IPS-20b (cell line): ENCODE results near the gene RPS16.
A peak's percentile ranks its signal among the peaks of the same experiment; 100 is the strongest.

ENCODE experiments used
- H3K27ac ChIP-seq: one replicate; pipeline ENCODE4 v1.5.1; 2013; ENCODE audit warnings: low read length
- H3K27me3 ChIP-seq: 2 replicates; pipeline ENCODE4 v1.6.1; 2013; ENCODE audit warnings: mild to moderate bottlenecking, low read length, inconsistent platforms; ENCODE audit not compliant: insufficient read depth
- H3K36me3 ChIP-seq: 2 replicates; pipeline ENCODE4 v1.6.1; 2013; ENCODE audit warnings: low read depth, mild to moderate bottlenecking, inconsistent platforms, low read length, moderate library complexity; ENCODE audit not compliant: insufficient read depth
- H3K4me1 ChIP-seq: 2 replicates; pipeline ENCODE4 v1.6.1; 2013; ENCODE audit warnings: mild to moderate bottlenecking, control low read depth, inconsistent platforms, low read length, moderate library complexity; ENCODE audit not compliant: insufficient read depth
- H3K4me3 ChIP-seq: 2 replicates; pipeline ENCODE4 v1.5.1; 2013; ENCODE audit warnings: mild to moderate bottlenecking, low read length, inconsistent platforms
- H3K9ac ChIP-seq: 2 replicates; pipeline ENCODE4 v1.6.1; 2013; ENCODE audit warnings: low read depth, mild to moderate bottlenecking, inconsistent platforms, low read length, moderate library complexity
- H3K9me3 ChIP-seq: 2 replicates; pipeline ENCODE4 v1.6.1; 2013; ENCODE audit warnings: mild to moderate bottlenecking, low read depth, low read length, inconsistent platforms; ENCODE audit not compliant: insufficient read depth

Gene RPS16

DNA sequence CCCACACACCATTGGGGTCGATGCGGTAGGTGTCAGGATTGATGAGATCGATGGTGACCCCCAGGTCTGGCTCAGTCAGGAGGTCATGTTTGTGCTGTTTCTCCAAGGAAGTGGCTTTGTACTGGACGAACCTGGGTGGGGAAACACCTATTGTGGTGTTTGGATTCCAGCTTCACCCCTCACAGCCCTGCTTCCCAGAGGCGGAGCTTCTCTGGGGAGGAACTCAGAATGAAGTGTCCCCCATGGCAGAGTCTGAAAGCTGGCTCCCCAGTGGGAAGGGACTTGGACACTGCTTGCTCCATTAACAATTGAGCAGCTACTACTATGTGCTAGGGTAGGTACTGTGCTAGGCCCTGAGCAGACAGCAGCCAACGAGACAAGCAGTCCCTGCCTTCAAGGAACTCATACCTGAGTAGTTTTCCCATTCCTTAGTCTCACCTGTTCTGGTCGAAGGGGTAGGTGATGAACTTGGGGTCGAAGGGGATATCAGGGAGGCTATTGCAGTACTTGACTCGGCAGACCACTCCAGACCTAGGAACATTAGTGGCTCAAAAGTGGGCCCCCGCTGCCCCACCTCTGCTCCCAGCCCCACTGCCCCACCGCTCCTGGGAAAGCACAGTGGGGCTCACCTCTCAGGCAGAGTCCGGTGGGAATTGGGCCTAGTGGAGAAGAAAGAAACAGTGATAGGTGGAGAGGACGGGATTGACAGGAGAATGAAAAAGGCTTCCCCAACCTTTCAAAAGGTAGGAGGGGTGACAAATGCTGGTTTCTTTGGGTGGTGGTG, 45.9 kb downstream of the RPS16 start:
- Histone ChIP-seq H3K27ac (peak overlapping the region; percentile 54), H3K36me3 (peaks cover 66% of the 10 kb centered on the region)

DNA sequence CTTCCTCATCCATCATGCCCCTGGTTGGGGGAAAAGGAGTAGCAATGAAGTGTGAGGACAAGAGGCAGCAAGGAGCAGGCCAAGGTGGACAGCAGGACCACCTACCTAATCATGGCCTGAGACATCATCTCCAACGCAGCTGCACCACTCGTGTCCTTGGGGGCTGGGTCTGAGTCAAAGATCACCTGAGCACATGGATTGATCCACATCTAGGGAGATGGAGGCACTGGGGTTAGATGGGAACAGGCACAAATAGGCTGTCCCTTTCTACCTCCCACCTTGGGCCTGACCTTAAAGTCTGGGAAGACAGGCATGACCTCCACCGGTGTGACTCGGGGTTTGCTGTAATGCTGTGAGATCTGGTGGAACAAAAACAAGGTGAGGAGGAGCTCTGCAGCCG, 47.1 kb downstream of the RPS16 start:
- Histone ChIP-seq H3K36me3 (peaks cover 69% of the 10 kb centered on the region), H3K9ac (no peak overlapping the region), H3K27ac (no peak overlapping the region), H3K4me1 (peaks cover 9% of the 10 kb centered on the region), H3K4me3 (no peak overlapping the region), H3K9me3 (no peaks in the 10 kb centered on the region), H3K27me3 (no peaks in the 10 kb centered on the region)

More for the DNA sequence above, 45.9 kb downstream of the RPS16 start:
- H3K9me3 ChIP-seq, result no peaks in the 10 kb centered on the region
- H3K27me3 ChIP-seq, result no peaks in the 10 kb centered on the region
- H3K4me3 ChIP-seq, result peak overlapping the region; percentile 80
- peak overlapping the region; percentile 86 for H3K9ac ChIP-seq
- peaks cover 9% of the 10 kb centered on the region for H3K4me1 ChIP-seq

DNA sequence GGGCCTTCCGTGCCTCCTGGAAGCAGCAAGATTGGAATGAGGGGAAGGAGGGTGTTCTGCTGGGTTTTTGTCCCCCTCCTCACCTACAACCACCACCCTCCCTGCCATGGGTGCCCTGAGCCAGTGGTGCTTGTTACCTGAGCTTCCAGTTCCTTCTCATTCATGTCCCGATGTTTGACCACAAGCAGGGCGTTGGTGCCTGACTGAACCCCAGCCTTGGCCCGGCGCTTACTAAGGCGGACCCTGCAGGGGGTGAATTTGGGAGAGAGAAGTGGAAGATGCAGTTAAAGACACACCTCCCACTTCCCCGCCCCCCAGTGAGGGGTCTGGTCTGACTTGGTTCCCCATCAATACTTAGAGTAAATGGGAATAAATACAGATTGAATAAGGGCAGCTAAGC, 49.2 kb downstream of the RPS16 start:
- H3K9ac ChIP-seq, result no peak overlapping the region
- H3K9me3 ChIP-seq, result no peaks in the 10 kb centered on the region
- H3K27me3 ChIP-seq, result no peaks in the 10 kb centered on the region
- peaks cover 5% of the 10 kb centered on the region for H3K4me1 ChIP-seq
- H3K4me3 ChIP-seq, result no peak overlapping the region
- H3K36me3 ChIP-seq, result peaks cover 81% of the 10 kb centered on the region
- no peak overlapping the region for H3K27ac ChIP-seq

DNA sequence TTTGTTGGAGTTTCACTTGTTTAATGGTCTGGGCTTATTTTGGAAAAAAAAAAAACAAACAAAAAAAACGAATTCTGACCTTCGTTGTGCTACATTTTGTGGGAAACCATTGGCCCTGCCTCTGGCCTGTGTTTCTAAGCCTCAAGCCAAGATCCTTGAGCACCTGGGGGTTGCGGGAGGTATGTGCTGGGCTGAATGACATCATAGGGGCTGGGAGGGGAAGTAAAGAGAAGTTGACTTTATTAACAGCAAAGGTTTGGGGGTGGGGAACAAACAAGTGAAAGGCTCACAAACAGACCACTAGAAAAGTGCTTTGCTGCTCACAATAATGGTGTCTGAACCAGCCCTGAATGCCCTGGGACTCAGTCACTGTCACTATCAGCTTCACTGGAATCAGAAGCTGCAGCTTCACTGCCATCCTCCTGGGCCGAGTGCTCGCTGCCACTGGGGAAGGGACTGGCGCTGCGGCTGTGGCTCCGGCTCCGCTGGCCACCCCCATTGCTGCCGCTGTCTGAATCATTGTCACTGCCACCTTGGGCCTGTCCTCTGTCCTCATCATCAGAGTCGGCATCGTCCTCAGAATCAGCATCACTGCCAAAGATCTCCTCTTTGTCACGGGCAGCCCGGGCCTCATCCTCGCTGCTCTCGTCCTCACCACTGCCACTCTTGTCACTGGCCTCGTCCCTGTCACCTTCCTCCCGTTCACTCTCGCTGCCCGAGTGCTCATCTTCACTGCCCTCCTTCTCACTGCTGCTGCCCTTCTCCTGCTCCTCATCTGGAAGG, 49.9 kb downstream of the RPS16 start:
- H3K9ac ChIP-seq, result no peak overlapping the region; the same call in 1 of the 2 replicates
- H3K4me1 ChIP-seq, result peaks cover 5% of the 10 kb centered on the region
- no peak overlapping the region for H3K27ac ChIP-seq
- H3K9me3 ChIP-seq, result no peaks in the 10 kb centered on the region
- H3K4me3 ChIP-seq, result no peak overlapping the region
- H3K27me3 ChIP-seq, result no peaks in the 10 kb centered on the region
- H3K36me3 ChIP-seq, result peaks cover 89% of the 10 kb centered on the region

DNA sequence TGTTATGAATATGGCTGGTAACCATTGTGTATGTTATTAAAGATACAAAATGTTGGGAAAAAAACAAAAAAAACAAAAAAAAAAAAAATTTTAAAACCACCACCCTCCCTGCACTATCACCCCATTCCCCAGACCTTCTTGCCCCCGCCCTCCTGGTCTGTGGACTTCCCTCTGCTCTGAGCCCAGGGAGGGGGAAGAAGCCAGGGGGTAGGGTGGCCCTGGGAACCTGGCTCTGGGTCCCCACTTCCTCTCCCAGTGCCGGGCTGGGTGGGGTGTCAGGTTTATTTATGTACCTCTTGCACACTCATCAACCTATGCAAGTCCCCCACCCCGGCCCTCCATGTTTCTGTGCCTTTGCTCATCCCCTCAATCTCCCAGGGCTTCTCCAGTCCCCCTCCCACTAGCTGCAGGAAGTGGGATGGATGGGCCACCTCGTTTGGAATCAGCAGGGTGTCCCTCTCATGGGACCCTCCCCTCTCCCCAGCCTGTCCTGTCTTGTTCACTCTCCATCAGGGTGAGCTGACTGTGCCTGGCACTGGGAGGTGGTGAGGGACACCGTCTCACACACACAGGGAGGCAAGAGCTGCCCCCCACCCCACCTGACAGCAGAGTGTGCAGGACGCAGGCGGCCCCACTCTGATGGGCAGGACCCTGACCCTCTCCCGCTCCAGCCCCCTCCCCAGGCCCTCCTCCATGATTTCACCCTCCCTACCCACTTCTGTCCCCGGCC, 50.7 kb downstream of the RPS16 start:
- H3K9me3 ChIP-seq, result no peaks in the 10 kb centered on the region
- no peak overlapping the region for H3K4me3 ChIP-seq
- H3K27me3 ChIP-seq, result no peaks in the 10 kb centered on the region
- H3K36me3 ChIP-seq, result peaks cover 97% of the 10 kb centered on the region
- peaks cover 5% of the 10 kb centered on the region for H3K4me1 ChIP-seq
- H3K27ac ChIP-seq, result no peak overlapping the region
- H3K9ac ChIP-seq, result no peak overlapping the region
